Measurements from ENCODE around the gene CRIM1.

DNA sequence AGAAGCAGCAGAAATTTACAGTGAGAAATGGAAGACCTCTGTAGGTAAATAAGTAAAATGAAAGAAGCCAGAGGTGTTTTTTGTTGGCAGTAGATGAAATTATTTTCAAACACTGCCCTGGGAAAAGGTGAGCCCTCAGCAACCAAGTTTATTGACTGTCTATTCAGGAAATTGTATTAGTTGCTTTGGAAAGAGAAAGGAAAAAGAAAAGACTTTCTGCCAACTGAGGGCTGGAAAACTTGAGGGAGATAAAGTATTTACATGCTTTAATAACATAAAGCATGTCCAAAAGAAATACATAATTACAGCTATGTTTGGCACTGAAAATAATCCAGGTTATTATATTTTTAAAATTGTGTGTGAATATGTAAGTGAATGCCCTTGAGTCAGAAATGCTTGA lies 14.7 kb downstream of the CRIM1 start:
- TF ChIP-seq, protein P1, sequence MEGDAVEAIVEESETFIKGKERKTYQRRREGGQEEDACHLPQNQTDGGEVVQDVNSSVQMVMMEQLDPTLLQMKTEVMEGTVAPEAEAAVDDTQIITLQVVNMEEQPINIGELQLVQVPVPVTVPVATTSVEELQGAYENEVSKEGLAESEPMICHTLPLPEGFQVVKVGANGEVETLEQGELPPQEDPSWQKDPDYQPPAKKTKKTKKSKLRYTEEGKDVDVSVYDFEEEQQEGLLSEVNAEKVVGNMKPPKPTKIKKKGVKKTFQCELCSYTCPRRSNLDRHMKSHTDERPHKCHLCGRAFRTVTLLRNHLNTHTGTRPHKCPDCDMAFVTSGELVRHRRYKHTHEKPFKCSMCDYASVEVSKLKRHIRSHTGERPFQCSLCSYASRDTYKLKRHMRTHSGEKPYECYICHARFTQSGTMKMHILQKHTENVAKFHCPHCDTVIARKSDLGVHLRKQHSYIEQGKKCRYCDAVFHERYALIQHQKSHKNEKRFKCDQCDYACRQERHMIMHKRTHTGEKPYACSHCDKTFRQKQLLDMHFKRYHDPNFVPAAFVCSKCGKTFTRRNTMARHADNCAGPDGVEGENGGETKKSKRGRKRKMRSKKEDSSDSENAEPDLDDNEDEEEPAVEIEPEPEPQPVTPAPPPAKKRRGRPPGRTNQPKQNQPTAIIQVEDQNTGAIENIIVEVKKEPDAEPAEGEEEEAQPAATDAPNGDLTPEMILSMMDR (IDR thresholded peaks at IDR 0.05) = no peak
- no peak for TF ChIP-seq ZFX (IDR thresholded peaks at IDR 0.05; ENCODE audit: borderline replicate concordance)

Measured in 22Rv1 (cell line).